LNCAP (cell line): ENCODE measurements around the gene OR10J1.

Source experiments
- TF ChIP-seq, protein P1 (sequence below): fragments of 450-650 bp; IDR thresholded peaks from 2 replicates; pipeline ENCODE4 v1.5.1; 2017; ENCODE audit warnings: mild to moderate bottlenecking

OR10J1 gene

DNA sequence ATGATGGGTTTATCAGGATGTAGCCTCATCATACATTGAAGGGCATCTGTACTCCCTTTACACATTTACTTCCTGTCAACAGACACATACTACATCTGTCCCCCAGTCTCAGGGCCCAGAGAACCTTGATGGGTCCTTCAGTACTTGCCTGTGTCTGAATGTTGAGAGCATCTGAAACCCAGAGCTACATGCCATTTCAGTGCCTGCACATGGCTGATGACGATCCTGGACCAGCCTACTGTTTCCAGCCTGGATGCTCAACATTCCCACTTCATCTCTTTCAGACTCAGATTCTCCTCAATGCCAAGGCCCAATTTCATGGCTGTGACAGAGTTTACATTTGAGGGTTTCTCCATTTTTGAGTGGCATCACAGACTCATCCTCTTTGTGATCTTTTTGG, 7.6 kb upstream of the OR10J1 start, which contains the start of gene OR10J4:
Gene OR10J4 (plus strand): TSS at position 301 of the 400 bp plus-strand sequence.
- TF ChIP-seq, protein P1, sequence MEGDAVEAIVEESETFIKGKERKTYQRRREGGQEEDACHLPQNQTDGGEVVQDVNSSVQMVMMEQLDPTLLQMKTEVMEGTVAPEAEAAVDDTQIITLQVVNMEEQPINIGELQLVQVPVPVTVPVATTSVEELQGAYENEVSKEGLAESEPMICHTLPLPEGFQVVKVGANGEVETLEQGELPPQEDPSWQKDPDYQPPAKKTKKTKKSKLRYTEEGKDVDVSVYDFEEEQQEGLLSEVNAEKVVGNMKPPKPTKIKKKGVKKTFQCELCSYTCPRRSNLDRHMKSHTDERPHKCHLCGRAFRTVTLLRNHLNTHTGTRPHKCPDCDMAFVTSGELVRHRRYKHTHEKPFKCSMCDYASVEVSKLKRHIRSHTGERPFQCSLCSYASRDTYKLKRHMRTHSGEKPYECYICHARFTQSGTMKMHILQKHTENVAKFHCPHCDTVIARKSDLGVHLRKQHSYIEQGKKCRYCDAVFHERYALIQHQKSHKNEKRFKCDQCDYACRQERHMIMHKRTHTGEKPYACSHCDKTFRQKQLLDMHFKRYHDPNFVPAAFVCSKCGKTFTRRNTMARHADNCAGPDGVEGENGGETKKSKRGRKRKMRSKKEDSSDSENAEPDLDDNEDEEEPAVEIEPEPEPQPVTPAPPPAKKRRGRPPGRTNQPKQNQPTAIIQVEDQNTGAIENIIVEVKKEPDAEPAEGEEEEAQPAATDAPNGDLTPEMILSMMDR, result no peak

DNA sequence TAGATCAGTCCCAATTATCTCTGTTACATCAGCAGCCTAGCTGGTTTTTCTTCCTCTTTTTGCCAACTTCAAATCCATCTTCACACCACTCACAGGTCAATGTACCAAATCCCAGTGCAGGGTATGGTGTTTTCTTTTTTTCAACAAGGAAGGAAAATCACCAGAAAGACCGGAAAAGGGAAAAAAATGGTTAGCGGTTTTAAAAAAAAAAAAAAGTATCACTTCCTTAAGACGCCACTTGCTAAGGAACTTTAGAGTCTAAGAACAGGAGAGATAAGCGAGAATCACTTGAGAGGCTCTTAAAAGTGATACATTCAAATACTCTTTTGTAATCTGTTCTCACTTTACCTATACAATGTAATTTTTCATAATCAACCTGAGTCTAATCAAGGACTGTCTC, 3.1 kb upstream of the OR10J1 start:
- TF ChIP-seq, protein P1, result no peak

DNA sequence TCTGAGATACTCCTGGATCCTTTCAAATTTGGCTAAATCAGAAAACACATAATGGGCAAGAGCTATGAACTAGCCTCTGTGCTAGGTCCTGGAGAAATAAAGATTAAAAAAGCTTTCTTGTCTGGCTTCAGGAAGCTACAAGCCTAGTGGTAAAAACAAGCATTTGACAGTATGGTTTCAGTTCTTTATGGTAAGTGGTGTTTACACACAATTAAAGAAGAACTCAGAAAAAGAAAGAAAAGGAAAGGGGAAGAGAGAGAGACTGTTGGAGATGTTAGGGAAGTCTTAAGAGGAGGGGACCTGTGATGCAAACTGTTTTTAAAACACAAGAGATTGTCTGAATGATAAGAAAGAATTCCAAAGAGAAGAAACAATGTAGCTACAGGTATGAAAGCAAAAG, 1.8 kb downstream of the OR10J1 start:
- TF ChIP-seq, protein P1, result no peak

DNA sequence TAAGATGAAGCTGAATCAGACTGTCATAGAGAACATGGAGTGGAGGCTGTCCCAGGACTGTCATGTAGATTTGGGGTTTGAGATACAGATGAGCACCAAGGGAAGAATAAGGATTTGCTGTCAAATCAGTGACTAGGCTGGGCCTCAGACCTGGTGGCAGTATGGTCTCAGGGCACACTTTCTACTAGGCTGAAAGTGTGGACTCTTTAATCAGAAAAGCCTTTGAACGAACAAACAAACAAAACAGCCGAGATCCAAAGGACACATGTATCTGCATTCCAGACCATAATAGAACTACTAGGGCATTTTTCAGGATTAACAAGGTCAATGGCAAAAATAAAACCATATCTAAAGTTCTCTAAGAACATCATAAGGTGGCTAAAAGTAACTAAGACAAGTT, 2.9 kb downstream of the OR10J1 start:
- TF ChIP-seq, protein P1, result no peak

DNA sequence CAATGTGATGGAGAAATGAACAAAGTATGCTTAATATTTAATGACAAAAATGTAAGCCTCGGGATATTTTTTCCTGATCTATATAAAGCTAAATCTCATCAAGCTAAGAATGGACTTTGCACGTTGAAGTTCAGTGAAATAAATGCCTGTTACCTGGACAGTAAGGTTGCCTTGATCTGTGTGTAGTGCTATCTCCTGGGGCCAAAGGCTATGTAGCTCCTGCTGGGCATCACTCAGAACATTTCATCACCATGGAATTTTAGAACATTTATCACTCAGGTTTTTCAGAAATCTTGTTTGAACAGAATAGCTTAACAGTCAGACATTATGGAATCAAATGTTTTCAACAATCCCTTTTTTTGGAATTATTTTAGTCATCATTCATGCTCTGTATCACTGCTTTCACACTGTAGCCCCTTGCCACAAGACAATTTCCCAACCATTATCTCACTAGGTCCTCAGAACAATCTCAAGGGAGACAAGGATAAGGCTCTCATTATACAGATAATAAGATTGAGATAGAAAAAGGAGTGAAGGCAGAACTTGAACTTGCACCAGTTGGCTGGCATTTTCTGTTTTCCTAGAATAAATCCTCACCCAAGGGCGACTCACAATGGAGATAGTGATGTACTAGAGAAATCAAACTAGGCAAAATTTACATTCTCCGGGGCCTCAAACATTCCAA, 3.7 kb downstream of the OR10J1 start:
- TF ChIP-seq, protein P1, result no peak

DNA sequence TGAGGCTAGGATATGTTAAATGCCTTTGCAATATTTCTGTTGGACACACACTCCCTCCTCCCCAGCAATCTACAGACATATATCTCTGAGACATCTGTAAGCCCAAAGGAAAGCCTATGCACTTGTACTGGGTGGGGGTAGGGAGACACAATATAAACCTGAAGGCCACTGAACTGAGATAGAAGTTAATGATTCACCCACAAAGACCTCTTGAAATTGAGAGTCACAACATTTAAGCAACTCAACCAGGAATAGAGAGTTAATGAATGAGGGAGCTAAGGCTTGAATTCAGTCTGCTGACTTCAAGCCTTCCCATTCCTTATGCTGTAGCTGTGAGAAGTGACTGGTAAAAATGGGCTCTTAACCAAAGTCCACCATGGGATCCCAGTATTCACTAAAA, 5.0 kb downstream of the OR10J1 start:
- TF ChIP-seq, protein P1, result no peak

DNA sequence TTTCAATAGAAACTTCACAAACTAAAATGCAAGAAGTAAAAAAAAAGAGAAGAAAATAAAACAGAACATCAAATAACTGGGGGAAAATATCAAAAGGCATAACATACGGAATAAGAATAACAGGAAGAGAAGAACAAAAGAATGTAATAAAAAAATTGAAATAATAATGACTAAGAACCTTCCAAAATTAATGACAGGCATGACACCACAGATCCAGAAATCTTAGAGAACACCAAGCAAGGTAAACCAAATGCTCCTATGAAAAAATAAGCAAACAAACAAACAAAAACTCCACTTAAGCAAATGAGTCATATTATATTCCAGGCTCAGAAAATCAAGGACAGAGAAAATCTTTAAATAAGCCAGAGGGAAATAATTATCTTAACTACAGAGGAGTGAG, 8.7 kb downstream of the OR10J1 start:
- TF ChIP-seq, protein P1, result no peak

DNA sequence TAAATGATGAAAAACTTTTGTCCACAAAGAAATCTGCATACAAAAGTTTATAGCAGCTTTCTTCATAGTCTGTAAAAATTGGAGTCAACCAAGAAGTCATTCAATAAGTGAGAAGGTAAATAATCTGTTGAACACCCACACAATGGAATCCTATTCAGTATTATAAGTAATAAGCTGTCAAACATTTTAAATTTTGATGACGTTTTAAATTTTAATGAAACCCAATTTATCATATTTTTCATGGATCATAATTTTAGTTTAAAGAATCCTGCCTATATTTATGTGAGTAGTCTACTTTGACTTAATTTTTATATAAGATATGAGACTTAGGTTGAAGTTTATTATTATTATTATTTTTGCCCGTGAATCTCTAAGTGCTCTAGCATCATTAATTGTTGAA, 20.0 kb downstream of the OR10J1 start:
- TF ChIP-seq, protein P1, result no peak
